OCI-LY3 (cell line): ENCODE measurements around the gene TPRA1.

ENCODE experiments used
- CTCF ChIP-seq: fragments of 200-600, 300-600 bp; sonication (generic); IDR thresholded peaks from 2 replicates; pipeline ENCODE4 v1.5.1; 2014; ENCODE audit warnings: antibody characterized with exemption, low read length, low read depth
- EZH2phosphoT487 ChIP-seq: fragments of 200-600 bp; shearing (Covaris generic); IDR thresholded peaks from 2 replicates; pipeline ENCODE4 v1.6.1; 2018; ENCODE audit warnings: antibody characterized with exemption, mixed run types, low read depth

GRCh38 chr3:127541320-127541719 is 49.2 kb downstream of the TPRA1 start:
- TF ChIP-seq CTCF (no peak), EZH2phosphoT487 (no peak)
